C4-2B (cell line): Measurements from ENCODE around the gene OSBP.

ENCODE experiments used
- ZFX ChIP-seq: fragments of 450-650 bp; IDR thresholded peaks from 2 replicates; pipeline ENCODE4 v1.6.1; 2017
- TF ChIP-seq, protein P1 (sequence below): fragments of 450-650 bp; conservative IDR thresholded peaks from 2 replicates; pipeline ENCODE4 v1.5.1; 2017; ENCODE audit warnings: mild to moderate bottlenecking

DNA sequence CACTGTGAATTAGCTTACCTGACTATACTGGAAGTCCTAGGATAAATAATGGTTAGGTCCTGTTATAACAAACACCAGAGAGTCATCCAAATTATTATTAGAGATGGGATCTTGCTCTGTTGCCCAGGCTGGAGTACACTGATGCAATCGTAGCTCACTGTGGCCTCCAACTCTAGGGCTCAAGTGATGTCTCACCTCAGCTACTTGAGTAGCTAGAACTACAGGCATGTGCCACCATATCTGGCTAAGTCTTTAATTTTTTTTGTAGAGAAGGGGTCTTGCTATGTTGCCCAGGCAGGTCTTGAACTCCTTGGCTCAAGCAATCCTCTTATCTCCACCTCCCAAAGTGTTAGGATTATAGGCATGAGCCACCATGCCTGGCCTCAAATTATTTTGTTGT lies 37.2 kb downstream of the OSBP start:
- TF ChIP-seq, protein P1, sequence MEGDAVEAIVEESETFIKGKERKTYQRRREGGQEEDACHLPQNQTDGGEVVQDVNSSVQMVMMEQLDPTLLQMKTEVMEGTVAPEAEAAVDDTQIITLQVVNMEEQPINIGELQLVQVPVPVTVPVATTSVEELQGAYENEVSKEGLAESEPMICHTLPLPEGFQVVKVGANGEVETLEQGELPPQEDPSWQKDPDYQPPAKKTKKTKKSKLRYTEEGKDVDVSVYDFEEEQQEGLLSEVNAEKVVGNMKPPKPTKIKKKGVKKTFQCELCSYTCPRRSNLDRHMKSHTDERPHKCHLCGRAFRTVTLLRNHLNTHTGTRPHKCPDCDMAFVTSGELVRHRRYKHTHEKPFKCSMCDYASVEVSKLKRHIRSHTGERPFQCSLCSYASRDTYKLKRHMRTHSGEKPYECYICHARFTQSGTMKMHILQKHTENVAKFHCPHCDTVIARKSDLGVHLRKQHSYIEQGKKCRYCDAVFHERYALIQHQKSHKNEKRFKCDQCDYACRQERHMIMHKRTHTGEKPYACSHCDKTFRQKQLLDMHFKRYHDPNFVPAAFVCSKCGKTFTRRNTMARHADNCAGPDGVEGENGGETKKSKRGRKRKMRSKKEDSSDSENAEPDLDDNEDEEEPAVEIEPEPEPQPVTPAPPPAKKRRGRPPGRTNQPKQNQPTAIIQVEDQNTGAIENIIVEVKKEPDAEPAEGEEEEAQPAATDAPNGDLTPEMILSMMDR = no peak
- no peak for TF ChIP-seq ZFX
